ENCODE measurements around the gene DNAJC4.

GRCh38 chr11:64231546-64231945, 1.2 kb downstream of the DNAJC4 start:
- TF ChIP-seq POLR2AphosphoS5 (IDR thresholded peaks at IDR 0.05) (no peak), EZH2 (IDR thresholded peaks at IDR 0.05; ENCODE audit: borderline replicate concordance, insufficient read depth, low read length, poor library complexity, severe bottlenecking) (no peak)

Measured in neural cell (in vitro differentiated cells).